CD4-positive, alpha-beta memory T cell (primary cell): ENCODE measurements around the gene RAB28. TPM values are rescaled to one million over a fixed set of nuclear protein-coding genes. Genes with fewer than 3 reads are reported as not detected.

ENCODE experiments used
- CTCF ChIA-PET: fragments of 350-600 bp; sonication (Branson Sonifier 250); formaldehyde crosslinking; loops from one replicate; lab custom pipeline; 2021; ENCODE audit warnings: inconsistent platforms; ENCODE audit not compliant: partially characterized antibody; lab: Charles Lee
- POLR2A ChIA-PET: fragments of 350-600 bp; sonication (Branson Sonifier 250); formaldehyde crosslinking; loops from one replicate; lab custom pipeline; 2021; ENCODE audit not compliant: partially characterized antibody; lab: Charles Lee
- DNase-seq, 5 donors: peaks; one replicate each; pipeline versions ENCODE4 v3.0.0 to v3.0.0-alpha.2; 2020 to 2022; ENCODE audit warnings: mixed read lengths in 1 of 5
- H3K27ac ChIP-seq: one replicate; pipeline ENCODE4 v1.7.0; 2013; ENCODE audit warnings: low read depth, low read length
- H3K27me3 ChIP-seq: 2 replicates; pipeline ENCODE4 v1.7.0; 2013; ENCODE audit warnings: mild to moderate bottlenecking, low read length, moderate library complexity; ENCODE audit not compliant: insufficient read depth
- H3K36me3 ChIP-seq: 2 replicates; pipeline ENCODE4 v1.7.0; 2013; ENCODE audit warnings: mild to moderate bottlenecking, low read length, moderate library complexity; ENCODE audit not compliant: insufficient read depth
- H3K4me1 ChIP-seq: 2 replicates; pipeline ENCODE4 v1.7.0; 2013; ENCODE audit warnings: mild to moderate bottlenecking, low read length, moderate library complexity; ENCODE audit not compliant: insufficient read depth
- H3K4me3 ChIP-seq, 2 donors: one replicate each; pipeline ENCODE4 v1.7.0; 2013; ENCODE audit warnings: low read length in 2 of 2, mild to moderate bottlenecking in 1 of 2
- H3K9me3 ChIP-seq, 2 donors: one replicate each; pipeline ENCODE4 v1.7.0; 2013; ENCODE audit warnings: low read length in 2 of 2, control low read depth in 1 of 2; ENCODE audit not compliant: control insufficient read depth in 1 of 2
- H3K27ac Mint-ChIP-seq, 7 donors: one replicate each; pipeline ENCODE4 v1.8.0; 2020 to 2021; ENCODE audit warnings: mixed read lengths in 7 of 7, mild to moderate bottlenecking in 6 of 7, inconsistent platforms in 3 of 7, moderate library complexity in 3 of 7
- H3K27me3 Mint-ChIP-seq, 2 donors: one replicate each; pipeline ENCODE4 v1.8.0; 2020 to 2021; ENCODE audit warnings: mixed read lengths in 2 of 2
- H3K36me3 Mint-ChIP-seq, 2 donors: one replicate each; pipeline ENCODE4 v1.8.0; 2020 to 2021; ENCODE audit warnings: mixed read lengths in 2 of 2, inconsistent platforms in 1 of 2, mild to moderate bottlenecking in 1 of 2
- H3K4me1 Mint-ChIP-seq, 4 donors: one replicate each; pipeline ENCODE4 v1.8.0; 2020 to 2021; ENCODE audit warnings: mixed read lengths in 4 of 4, mild to moderate bottlenecking in 1 of 4
- H3K4me3 Mint-ChIP-seq, 8 donors: one replicate each; pipeline ENCODE4 v1.8.0; 2020 to 2021; ENCODE audit warnings: mixed read lengths in 8 of 8, mild to moderate bottlenecking in 7 of 8, moderate library complexity in 6 of 8, inconsistent platforms in 3 of 8
- H3K9me3 Mint-ChIP-seq, 8 donors: one replicate each; pipeline ENCODE4 v1.8.0; 2020 to 2021; ENCODE audit warnings: mixed read lengths in 8 of 8, mild to moderate bottlenecking in 5 of 8, inconsistent platforms in 3 of 8, moderate library complexity in 1 of 8
- intact Hi-C: fragments of 100-400 bp; cut with micrococcal nuclease; formaldehyde crosslinking; loops from one replicate; pipeline ENCODE4 v1.15.1; 2023
- polyA plus RNA-seq, 2 donors: library from polyadenylated mRNA; unstranded; fragments of 300-500 nt; fragmentation: Illumina TruSeq; gene quantifications; one replicate each; pipeline ENCODE4 v1.2.3, GENCODE V29; 2021
- total RNA-seq, 2 experiments: library from RNA; stranded (reverse); gene quantifications; one replicate each; pipeline ENCODE4 v1.2.3, GENCODE V29; 2021

Gene RAB28
- total and polyA plus RNA-seq, 4 experiments from 2014 or later = 13.3 to 20.6 (median 15.9) TPM

DNA sequence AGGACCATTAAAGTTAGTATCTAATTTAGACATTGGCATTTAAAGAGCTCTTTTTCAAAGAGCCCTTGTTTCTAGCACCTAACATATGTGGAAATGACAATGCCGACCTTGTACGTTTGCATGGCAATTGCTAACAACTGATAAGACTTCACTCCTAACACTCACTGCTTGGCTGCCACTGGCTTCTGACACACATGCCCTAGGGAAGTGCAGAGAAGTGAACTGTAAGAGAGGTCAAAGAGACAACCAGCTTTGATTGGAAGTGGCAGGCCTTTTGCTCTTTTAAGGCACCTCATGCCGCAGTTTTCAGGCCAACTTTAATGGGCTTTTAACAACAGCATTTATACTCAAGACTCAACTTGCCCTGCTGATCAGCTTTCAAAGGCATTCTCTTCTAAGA is 158.4 kb downstream of the RAB28 start:
- Mint-ChIP-seq H3K36me3 (peaks cover 21 to 38% of the 10 kb centered on the region in 2 donors), H3K9me3 (peaks cover 0 to 24% (median 8%) of the 10 kb centered on the region in 8 donors), H3K4me1 (no peaks in the 10 kb centered on the region), H3K27me3 (no peaks in the 10 kb centered on the region), H3K27ac (no peak overlapping the region), H3K4me3 (no peak overlapping the region)
- H3K4me1 ChIP-seq = no peaks in the 10 kb centered on the region
- ChIA-PET POLR2A (no interaction called here), CTCF (no interaction called here)
- no peak overlapping the region for H3K4me3 ChIP-seq
- no peak for DNase-seq
- no peaks in the 10 kb centered on the region for H3K27me3 ChIP-seq
- no peaks in the 10 kb centered on the region for H3K9me3 ChIP-seq
- intact Hi-C loops = no loop called here
- no peak overlapping the region for H3K27ac ChIP-seq
- H3K36me3 ChIP-seq = no peaks in the 10 kb centered on the region

DNA sequence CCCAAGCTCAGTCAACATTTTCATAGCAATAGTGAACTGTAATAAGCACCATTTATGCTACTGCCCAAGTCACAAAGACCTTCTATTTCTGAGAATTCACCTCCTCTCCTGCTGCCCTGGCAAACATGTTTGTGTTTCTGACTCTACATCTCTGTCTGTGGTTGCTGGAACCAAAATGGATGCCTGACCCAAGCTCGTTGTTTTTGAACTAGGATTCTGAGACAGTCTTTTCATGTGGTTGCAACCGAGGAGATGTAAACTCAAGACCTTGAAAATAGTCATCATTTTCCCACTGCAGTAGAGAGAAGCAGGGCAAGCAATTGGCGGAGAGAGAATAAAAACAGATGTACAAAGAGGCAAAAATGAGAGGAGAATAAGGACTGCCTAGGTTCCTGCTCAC is 160.2 kb downstream of the RAB28 start:
- CTCF ChIA-PET = no interaction called here
- peaks cover 19 to 37% of the 10 kb centered on the region in 2 donors for H3K36me3 Mint-ChIP-seq
- Histone ChIP-seq H3K9me3 (no peaks in the 10 kb centered on the region), H3K36me3 (no peaks in the 10 kb centered on the region), H3K4me3 (no peak overlapping the region), H3K4me1 (no peaks in the 10 kb centered on the region), H3K27ac (no peak overlapping the region), H3K27me3 (no peaks in the 10 kb centered on the region)
- DNase-seq = no peak
- no peaks in the 10 kb centered on the region for H3K4me1 Mint-ChIP-seq
- H3K9me3 Mint-ChIP-seq = peaks cover 0 to 24% (median 6%) of the 10 kb centered on the region in 8 donors
- H3K27ac Mint-ChIP-seq = peak overlapping the region in 1 of 7 donors; percentile 11
- H3K27me3 Mint-ChIP-seq = no peaks in the 10 kb centered on the region
- H3K4me3 Mint-ChIP-seq = no peak overlapping the region
- POLR2A ChIA-PET = no interaction called here
- intact Hi-C loops = no loop called here

DNA sequence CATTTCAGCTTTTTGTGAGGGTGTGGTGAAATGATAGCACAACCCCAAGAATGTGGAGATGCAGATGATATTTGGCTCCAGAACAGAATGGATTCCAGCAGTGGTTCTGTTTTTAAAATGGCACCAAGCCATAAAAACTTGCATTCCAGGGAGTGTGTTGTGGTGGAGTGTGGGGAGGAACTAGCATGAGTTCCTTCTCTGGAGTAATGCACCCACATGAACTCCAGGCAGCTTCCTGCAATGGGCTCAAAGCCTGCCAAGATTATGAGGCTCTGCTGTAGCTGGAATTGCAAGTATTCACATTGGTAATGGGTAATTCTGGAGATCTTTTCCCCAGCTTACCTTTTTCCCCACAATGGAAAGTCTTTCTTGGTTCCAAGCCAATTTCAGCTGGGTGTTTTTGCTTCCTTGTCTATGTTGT is 161.4 kb downstream of the RAB28 start:
- Mint-ChIP-seq H3K27ac (no peak overlapping the region), H3K4me1 (no peaks in the 10 kb centered on the region), H3K9me3 (peaks cover 0 to 24% (median 6%) of the 10 kb centered on the region in 8 donors), H3K4me3 (no peak overlapping the region), H3K36me3 (peaks cover 16 to 33% of the 10 kb centered on the region in 2 donors), H3K27me3 (no peaks in the 10 kb centered on the region)
- Histone ChIP-seq H3K36me3 (no peaks in the 10 kb centered on the region), H3K4me1 (no peaks in the 10 kb centered on the region), H3K27ac (no peak overlapping the region), H3K4me3 (no peak overlapping the region), H3K27me3 (no peaks in the 10 kb centered on the region), H3K9me3 (no peaks in the 10 kb centered on the region)
- ChIA-PET POLR2A (no interaction called here), CTCF (no interaction called here)
- intact Hi-C loops = no loop called here
- DNase-seq = no peak

Other genes with a start within 250 kb of the RAB28 start
- gene NKX3-2, start 60.2 kb upstream of the RAB28 start, total RNA-seq = not detected
- not detected for gene NKX3-2, start 60.2 kb upstream of the RAB28 start, polyA plus RNA-seq
- 10 to 100 TPM; 67.8 to 72.3 TPM for gene BOD1L1, start 143.4 kb upstream of the RAB28 start, total RNA-seq
- gene BOD1L1, start 143.4 kb upstream of the RAB28 start, polyA plus RNA-seq = 1 to 10 TPM in 1 of 2 donors, under 1 TPM in 1; 0.86 to 6.7 TPM